RWPE1 (cell line): ENCODE data around the gene MED26.

Experiments
- CTCF ChIA-PET: fragments of 350-600 bp; sonication (Branson Sonifier 250); formaldehyde crosslinking; extraction: SDS; loops from one replicate; lab custom pipeline; 2021; lab: Yijun Ruan, JAX
- POLR2A ChIA-PET: fragments of 400-600 bp; formaldehyde crosslinking; extraction: SDS; loops from one replicate; lab custom pipeline; 2020; ENCODE audit warnings: antibody characterized with exemption; ENCODE audit not compliant: low non-redundant PET; lab: Yijun Ruan, JAX
- DNase-seq: peaks from one replicate; pipeline ENCODE4 v3.0.0; 2012; ENCODE audit warnings: low spot score
- H3K27ac ChIP-seq: fragments of 450-650 bp; 2 replicates; pipeline ENCODE4 v1.5.1; 2017
- CTCF ChIP-seq: fragments of 450-650 bp; conservative IDR thresholded peaks from 2 replicates; pipeline ENCODE4 v1.5.1; 2017; ENCODE audit warnings: low read depth, mild to moderate bottlenecking

The MED26 gene

GRCh38 chr19:16650821-16651220 lies 22.8 kb upstream of the MED26 start:
- H3K27ac ChIP-seq = no peak overlapping the region
- CTCF ChIA-PET = interaction anchor here (0.6 kb wide), 1 partner anchor 12 kb away, joined by 3 read pairs; no protein-coding TSS in a partner anchor
- TF ChIP-seq CTCF = no peak
- POLR2A ChIA-PET = no interaction called here
- no peak for DNase-seq

GRCh38 chr19:16649734-16650133 lies 21.7 kb upstream of the MED26 start:
- TF ChIP-seq CTCF = no peak
- CTCF ChIA-PET = interaction anchor here (0.6 kb wide), 1 partner anchor 1105 kb away, joined by 3 read pairs; no protein-coding TSS in a partner anchor
- POLR2A ChIA-PET = no interaction called here
- H3K27ac ChIP-seq = no peak overlapping the region
- no peak for DNase-seq

- ChIA-PET CTCF (no interaction called here), POLR2A (interaction anchor here (0.6 kb wide), 1 partner anchor 10 kb away, joined by 6 read pairs; no protein-coding TSS in a partner anchor)
- no peak for DNase-seq
- H3K27ac ChIP-seq = no peak overlapping the region
- TF ChIP-seq CTCF = no peak
Observed at GRCh38 chr19:16645140-16645539, 17.1 kb upstream of the MED26 start.

- TF ChIP-seq CTCF = no peak
- ChIA-PET POLR2A (no interaction called here), CTCF (interaction anchor here (0.6 kb wide), 1 partner anchor 33 kb away, joined by 3 read pairs; no protein-coding TSS in a partner anchor)
- no peak overlapping the region for H3K27ac ChIP-seq
- DNase-seq = no peak
Observed at GRCh38 chr19:16641695-16642094, 13.7 kb upstream of the MED26 start.

- CTCF ChIA-PET = no interaction called here
- no peak overlapping the region for H3K27ac ChIP-seq
- no peak for DNase-seq
- POLR2A ChIA-PET = no interaction called here
- no peak for TF ChIP-seq CTCF
Observed at GRCh38 chr19:16640951-16641350, 12.9 kb upstream of the MED26 start.

- DNase-seq = no peak
- TF ChIP-seq CTCF = no peak
- ChIA-PET POLR2A (interaction anchor here (1.0 kb wide), 1 partner anchor 11 kb away, joined by 3 read pairs; the partner anchor contains the start of gene MED26), CTCF (interaction anchor here (0.6 kb wide), 2 partner anchors 12 to 393 kb away, joined by 3 read pairs; no protein-coding TSS in a partner anchor)
- H3K27ac ChIP-seq = no peak overlapping the region
Observed at GRCh38 chr19:16638666-16639065, 10.7 kb upstream of the MED26 start.
